HepG2 (cell line): ENCODE data around the gene NXN. TPM values are rescaled to one million over a fixed set of nuclear protein-coding genes. Genes with fewer than 3 reads are reported as not detected.
A peak's percentile ranks its signal among the peaks of the same experiment; 100 is the strongest.

Experiments
- ATAC-seq: fragments of 200-7000 bp; cut with Tn5 transposase; 3 replicates; pipeline ENCODE4 v1.9.1; 2020; ENCODE audit warnings: mild to moderate bottlenecking, moderate library complexity
- BruUV-seq: library from RNA; stranded (reverse); fragments of 400-500 nt; replicated peaks from 2 replicates; lab custom pipeline; 2021; lab: Mats Ljungman, UMichigan
- CTCF ChIA-PET: fragments of 300-600 bp; formaldehyde crosslinking; extraction: SDS; loops from one replicate; lab custom pipeline; 2021; ENCODE audit warnings: low total read pairs, inconsistent platforms, low intra/inter-chr PET ratio; lab: Yijun Ruan, JAX
- POLR2A ChIA-PET: fragments of 350-600 bp; sonication (Branson Sonifier 250); formaldehyde crosslinking; loops from one replicate; lab custom pipeline; 2020; ENCODE audit warnings: antibody characterized with exemption, inconsistent platforms; lab: Yijun Ruan, JAX
- DNase-seq: peaks from one replicate; pipeline ENCODE4 v3.0.0-alpha.2; 2015; ENCODE audit warnings: low spot score
- FAIRE-seq: peaks from 3 replicates; lab custom pipeline; 2011; peaks lifted over from hg19 to GRCh38; lab: Jason Lieb, UNC
- H2AFZ ChIP-seq: one replicate; pipeline ENCODE4 v1.6.1; 2011; ENCODE audit warnings: low read length, inconsistent platforms
- H3K27ac ChIP-seq: fragments of 300-600 bp; 3 replicates; pipeline ENCODE4 v1.8.0; 2011; ENCODE audit warnings: mixed run types, mild to moderate bottlenecking, mixed read lengths, low read length, inconsistent platforms; ENCODE audit not compliant: insufficient read depth; ENCODE audit errors: extremely low read length
- H3K27me3 ChIP-seq, 2 experiments: fragments of 200-600 bp in 1 of 2; 2 replicates in 1 of 2; 3 replicates in 1 of 2; pipeline versions ENCODE4 v1.6.0 to v1.8.0; 2011; ENCODE audit warnings: low read length in 2 of 2, mild to moderate bottlenecking in 2 of 2, moderate library complexity in 2 of 2, inconsistent platforms in 1 of 2; ENCODE audit not compliant: insufficient read depth in 2 of 2, control insufficient read depth in 1 of 2
- H3K36me3 ChIP-seq, 2 experiments: fragments of 200-600 bp in 1 of 2; replicated peaks in 1 of 2; 2 replicates in 1 of 2; 3 replicates in 1 of 2; pipeline versions ENCODE4 v1.5.1 to v1.8.0; 2011; ENCODE audit warnings: low read length in 2 of 2, inconsistent platforms in 1 of 2; ENCODE audit not compliant: insufficient read depth in 2 of 2, control insufficient read depth in 1 of 2
- H3K4me1 ChIP-seq: 2 replicates; pipeline ENCODE4 v1.5.1; 2012; ENCODE audit warnings: low read length, inconsistent platforms; ENCODE audit not compliant: insufficient read depth
- H3K4me2 ChIP-seq: 2 replicates; pipeline ENCODE4 v1.6.0; 2011; ENCODE audit warnings: low read depth, low read length, inconsistent platforms
- H3K4me3 ChIP-seq, 3 experiments: fragments of 200-600 bp in 1 of 3; sonication (generic), shearing (Covaris generic) in 1 of 3; replicated peaks in 1 of 3; 2 replicates each; pipeline ENCODE4 v1.5.1; 2011 to 2016; ENCODE audit warnings: low read length in 3 of 3, inconsistent platforms in 2 of 3, low read depth in 2 of 3, mild to moderate bottlenecking in 2 of 3, control low read depth in 1 of 3, mixed read lengths in 1 of 3; ENCODE audit not compliant: insufficient read depth in 1 of 3
- H3K79me2 ChIP-seq: one replicate; pipeline ENCODE4 v1.6.1; 2011; ENCODE audit warnings: low read length, inconsistent platforms; ENCODE audit not compliant: insufficient read depth
- H3K9ac ChIP-seq: 2 replicates; pipeline ENCODE4 v1.6.0; 2011; ENCODE audit warnings: mild to moderate bottlenecking, low read depth, low read length, inconsistent platforms; ENCODE audit not compliant: insufficient read depth
- H3K9me3 ChIP-seq: 2 replicates; pipeline ENCODE4 v1.5.1; 2012; ENCODE audit warnings: mild to moderate bottlenecking, low read length
- H4K20me1 ChIP-seq: 2 replicates; pipeline ENCODE4 v1.6.0; 2011; ENCODE audit warnings: inconsistent platforms, mild to moderate bottlenecking, low read length, moderate library complexity; ENCODE audit not compliant: insufficient read depth
- FOXJ3 ChIP-seq: sonication (generic); formaldehyde crosslinking; IDR thresholded peaks from 2 replicates; pipeline ENCODE4 v1.4.0; 2020; ENCODE audit warnings: missing genetic modification reagents, mild to moderate bottlenecking, borderline replicate concordance
- LBX2 ChIP-seq: sonication (generic); formaldehyde crosslinking; IDR thresholded peaks from 2 replicates; pipeline ENCODE4 v1.5.0; 2020; ENCODE audit warnings: missing genetic modification reagents, mild to moderate bottlenecking, borderline replicate concordance
- SOX6 ChIP-seq, 2 experiments: fragments of 450-650 bp in 1 of 2; sonication (generic) in 1 of 2; formaldehyde crosslinking in 1 of 2; IDR thresholded peaks; 2 replicates each; pipeline versions ENCODE4 v1.4.0 to v1.6.1; 2017 to 2020; ENCODE audit warnings: antibody characterized with exemption in 1 of 2, mild to moderate bottlenecking in 1 of 2, missing genetic modification reagents in 1 of 2
- TCF7 ChIP-seq: sonication (generic); IDR thresholded peaks from 2 replicates; pipeline ENCODE4 v1.6.1; 2016; ENCODE audit warnings: antibody characterized with exemption, low read depth
- WGBS: methylation state at CpG from one replicate; pipeline ENCODE4 v1.1.6; 2017; ENCODE audit warnings: low lambda C conversion rate; 5-methylcytosine and 5-hydroxymethylcytosine counted together
- in situ Hi-C: cut with HindIII; loops from 2 replicates; pipeline ENCODE4 v1.10.0; 2017; ENCODE audit warnings: low pct_unique_long_range_greater_than_20kb; ENCODE audit not compliant: extremely low pct_ligation_motif_present
- intact Hi-C: fragments of 100-400 bp; cut with micrococcal nuclease; formaldehyde crosslinking; loops from one replicate; pipeline ENCODE4 v1.10.0; 2022; ENCODE audit not compliant: unreplicated experiment
- polyA plus RNA-seq, 8 experiments: library from polyadenylated mRNA; depleted of rRNA in 3 of 8; stranded (reverse) in 7 of 8; unstranded in 1 of 8; fragments of >200 nt; fragmentation: Illumina TruSeq in 4 of 8; extraction: Trizol in 4 of 8; gene quantifications; 2 replicates each; pipeline versions ENCODE4 v1.2.1 to v1.2.3, GENCODE V29; 2011 to 2016; ENCODE audit warnings: low read depth in 4 of 8, missing spikeins in 1 of 8, mixed read lengths in 1 of 8; ENCODE audit not compliant: insufficient read depth in 1 of 8
- total RNA-seq, 5 experiments: library from RNA; depleted of rRNA; stranded (reverse); fragments of >200 nt; fragmentation: Illumina TruSeq; extraction: Trizol; gene quantifications; 2 replicates each; pipeline ENCODE4 v1.2.3, GENCODE V29; 2016; ENCODE audit warnings: low read depth in 1 of 5

NXN gene
- total and polyA plus RNA-seq, 2 of the 13 experiments (the other 11 are each of a cell fraction or from before 2014, with no cell fraction given): 22.2 to 24.3 TPM

- no peaks in the 10 kb centered on the region for H3K79me2 ChIP-seq
- H4K20me1 ChIP-seq: no peaks in the 10 kb centered on the region
- in situ Hi-C loops (no loop called here), intact Hi-C loops (no loop called here)
- no TSS peak for BruUV-seq
- TF ChIP-seq SOX6 (IDR thresholded peaks at IDR 0.05): 0 out of 2 replicates have a peak, but pooled peaks have one; percentile 23
- no peak for TF ChIP-seq SOX6 (CRISPR knock-in tag; IDR thresholded peaks at IDR 0.05)
- no peak for TF ChIP-seq FOXJ3
- TF ChIP-seq TCF7: 0 out of 2 replicates have a peak, but pooled peaks have one; percentile 17
- no peak for TF ChIP-seq LBX2
- TF ChIP-seq, all 625 proteins: peak for 2
- no peaks in the 10 kb centered on the region for H3K27me3 ChIP-seq
- H2AFZ ChIP-seq: no peak overlapping the region
- FAIRE-seq (no peak), DNase-seq (no peak), ATAC-seq (no peak)
- no peak overlapping the region for H3K4me2 ChIP-seq
- ChIA-PET CTCF (no interaction called here), POLR2A (interaction anchor here (1.3 kb wide), 1 partner anchor 109 kb away, joined by 4 read pairs; no protein-coding TSS in a partner anchor)
- H3K4me1 ChIP-seq: no peaks in the 10 kb centered on the region
- 75% methylated on average over 9 of the region's 9 CpGs for WGBS
- no peak overlapping the region for H3K4me3 ChIP-seq
- no peaks in the 10 kb centered on the region for H3K9me3 ChIP-seq
- H3K36me3 ChIP-seq: peaks cover 0 to 3% of the 10 kb centered on the region in 2 experiments; a peak in 1 of 5 replicates
- H3K9ac ChIP-seq: no peak overlapping the region
- no peak overlapping the region for H3K27ac ChIP-seq
Observed at GRCh38 chr17:871751-872519, 107.6 kb downstream of the NXN start.
